ENCODE data around the gene IL12A.

Gene IL12A

GRCh38 chr3:160027541-160028195 is 39.0 kb downstream of the IL12A start:
- no peak for DNase-seq (ENCODE audit: low spot score)

DNA sequence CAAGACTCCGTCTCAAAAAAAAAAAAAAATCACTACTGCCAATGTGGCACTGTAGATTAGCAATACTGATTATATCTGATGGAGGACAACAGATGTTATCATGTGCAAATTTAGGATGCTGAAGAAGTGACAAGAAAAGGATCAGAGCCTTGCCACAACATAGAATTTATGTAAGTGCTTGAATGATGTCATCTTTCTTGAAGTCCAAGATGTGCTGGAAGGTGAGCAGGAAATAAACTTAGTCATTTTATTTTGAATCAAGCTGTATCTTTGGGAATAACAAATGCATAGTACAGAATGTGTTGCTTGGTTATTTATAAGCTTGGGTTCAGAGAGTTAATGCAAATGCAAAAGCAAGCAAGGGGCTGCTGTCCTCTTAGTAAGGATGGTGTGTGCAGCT is 47.1 kb downstream of the IL12A start:
- DNase-seq (ENCODE audit: low spot score): no peak

DNA sequence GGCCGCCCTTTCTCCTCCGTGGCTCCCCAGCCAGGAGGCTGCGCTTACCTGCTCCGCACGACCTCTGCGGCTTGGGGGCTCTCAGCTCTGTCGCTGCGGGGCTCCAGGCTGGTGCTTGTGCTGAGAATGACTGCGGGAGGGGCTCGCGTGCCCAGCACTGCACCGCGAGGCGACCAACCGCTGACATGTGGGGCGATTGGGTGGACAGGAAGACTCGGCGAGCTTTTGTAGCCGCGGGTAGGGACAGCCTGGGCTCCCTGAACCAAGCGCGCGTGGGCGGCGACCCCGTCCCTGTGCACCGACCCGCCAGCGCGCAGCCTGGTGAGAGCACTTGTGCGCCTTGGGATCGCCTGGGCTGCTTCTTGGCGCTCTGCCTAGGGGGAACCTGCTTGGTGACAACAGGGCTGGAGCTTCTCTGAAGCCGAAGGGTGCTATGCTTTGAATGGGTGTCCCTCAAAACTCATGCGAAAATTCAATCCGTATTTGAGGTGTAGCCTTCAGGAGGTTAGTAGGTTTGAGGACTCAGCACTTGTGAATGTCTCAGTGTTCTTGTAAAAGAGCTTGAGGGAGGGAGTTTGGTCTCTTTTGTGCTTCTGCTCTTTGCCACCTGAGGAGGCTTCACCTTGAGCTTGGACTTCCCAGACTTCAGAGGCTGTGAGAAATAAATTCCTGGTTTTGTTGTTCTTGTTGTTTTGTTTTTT is 50.4 kb downstream of the IL12A start:
- peak; percentile 57 for DNase-seq (ENCODE audit: low spot score)

GRCh38 chr3:160040181-160040580 is 51.5 kb downstream of the IL12A start:
- no peak for DNase-seq (ENCODE audit: low spot score)

- no peak for DNase-seq (ENCODE audit: low spot score)
Measured at GRCh38 chr3:160041465-160041864, 52.8 kb downstream of the IL12A start.

DNA sequence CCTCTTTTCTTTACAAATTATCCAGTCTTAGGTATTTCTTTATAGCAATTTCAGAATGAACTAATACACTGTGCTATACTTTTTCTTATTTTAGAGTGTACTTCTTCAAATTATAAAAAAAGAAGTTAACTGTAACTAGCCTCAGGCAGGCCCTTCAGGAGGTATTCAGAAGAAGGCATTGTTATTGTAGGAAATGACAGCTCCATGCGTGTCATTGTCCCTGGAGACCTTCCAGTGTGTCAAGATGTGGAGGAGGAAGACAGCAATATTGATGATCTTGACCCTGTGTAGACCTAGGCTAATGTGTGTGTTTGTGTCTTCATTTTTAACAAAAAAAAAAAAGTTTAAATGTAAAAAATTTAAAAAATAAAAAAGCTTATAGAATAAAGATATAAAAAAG is 55.5 kb downstream of the IL12A start:
- DNase-seq (ENCODE audit: low spot score): no peak
